Measurements from ENCODE around the gene DDX23. TPM values are rescaled to one million over a fixed set of nuclear protein-coding genes. Genes with fewer than 3 reads are reported as not detected.

The DDX23 gene
- total RNA-seq, 4 donors from 2014 or later = 66.8 to 85.8 (median 73.0) TPM

DNA sequence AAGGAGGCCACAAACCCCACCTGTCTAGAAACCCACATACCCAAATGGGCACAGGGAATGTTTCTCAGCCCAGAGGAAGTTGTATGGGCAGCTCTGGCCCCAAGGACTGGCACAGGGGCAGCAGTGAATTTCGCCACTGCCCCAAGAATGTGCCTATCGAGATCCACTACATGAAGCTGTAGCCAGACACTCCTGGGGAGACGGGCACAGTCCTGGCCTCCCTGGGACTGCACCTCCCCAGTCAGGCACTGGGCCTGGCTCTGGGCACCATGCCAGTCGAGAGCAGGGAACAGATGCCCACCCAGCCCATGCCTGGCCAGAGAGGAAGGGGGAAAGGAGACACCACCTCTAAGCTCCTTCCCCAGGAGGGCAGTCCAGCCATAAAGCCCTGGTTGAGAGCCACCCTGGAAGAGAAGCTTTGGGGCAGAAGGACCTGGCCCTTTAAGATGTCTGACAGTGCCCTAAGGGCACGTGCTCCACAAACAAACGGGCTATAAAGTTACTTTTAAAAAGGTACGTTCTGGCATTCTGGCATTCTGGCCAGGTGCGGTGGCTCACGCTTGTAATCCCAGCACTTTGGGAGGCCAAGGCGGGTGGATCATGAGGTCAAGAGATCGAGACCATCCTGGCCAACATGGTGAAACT lies 71.5 kb downstream of the DDX23 start:
- Histone ChIP-seq H3K27ac (peak overlapping the region in 3 of 4 donors; percentile 45 to 62 (median 59)), H3K4me3 (no peak overlapping the region), H3K4me1 (peaks cover 0 to 43% (median 24%) of the 10 kb centered on the region in 3 donors), H3K9me3 (no peaks in the 10 kb centered on the region), H3K36me3 (peaks cover 0 to 37% of the 10 kb centered on the region in 2 donors), H3K27me3 (no peaks in the 10 kb centered on the region)
- TF ChIP-seq, protein P1, sequence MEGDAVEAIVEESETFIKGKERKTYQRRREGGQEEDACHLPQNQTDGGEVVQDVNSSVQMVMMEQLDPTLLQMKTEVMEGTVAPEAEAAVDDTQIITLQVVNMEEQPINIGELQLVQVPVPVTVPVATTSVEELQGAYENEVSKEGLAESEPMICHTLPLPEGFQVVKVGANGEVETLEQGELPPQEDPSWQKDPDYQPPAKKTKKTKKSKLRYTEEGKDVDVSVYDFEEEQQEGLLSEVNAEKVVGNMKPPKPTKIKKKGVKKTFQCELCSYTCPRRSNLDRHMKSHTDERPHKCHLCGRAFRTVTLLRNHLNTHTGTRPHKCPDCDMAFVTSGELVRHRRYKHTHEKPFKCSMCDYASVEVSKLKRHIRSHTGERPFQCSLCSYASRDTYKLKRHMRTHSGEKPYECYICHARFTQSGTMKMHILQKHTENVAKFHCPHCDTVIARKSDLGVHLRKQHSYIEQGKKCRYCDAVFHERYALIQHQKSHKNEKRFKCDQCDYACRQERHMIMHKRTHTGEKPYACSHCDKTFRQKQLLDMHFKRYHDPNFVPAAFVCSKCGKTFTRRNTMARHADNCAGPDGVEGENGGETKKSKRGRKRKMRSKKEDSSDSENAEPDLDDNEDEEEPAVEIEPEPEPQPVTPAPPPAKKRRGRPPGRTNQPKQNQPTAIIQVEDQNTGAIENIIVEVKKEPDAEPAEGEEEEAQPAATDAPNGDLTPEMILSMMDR (IDR thresholded peaks at IDR 0.05) = no peak
- TF ChIP-seq POLR2AphosphoS5 (IDR thresholded peaks at IDR 0.05) (no peak), POLR2A (IDR thresholded peaks at IDR 0.05) (no peak), EP300 (IDR thresholded peaks at IDR 0.05) (no peak)
- ATAC-seq = no peak
- WGBS, 2 donors (ENCODE audit: low coverage in 1 of 2) = 30% methylated on average over 2 of the region's 11 CpGs; no CpG with 5 or more reads in 1 of the 2 donors

DNA sequence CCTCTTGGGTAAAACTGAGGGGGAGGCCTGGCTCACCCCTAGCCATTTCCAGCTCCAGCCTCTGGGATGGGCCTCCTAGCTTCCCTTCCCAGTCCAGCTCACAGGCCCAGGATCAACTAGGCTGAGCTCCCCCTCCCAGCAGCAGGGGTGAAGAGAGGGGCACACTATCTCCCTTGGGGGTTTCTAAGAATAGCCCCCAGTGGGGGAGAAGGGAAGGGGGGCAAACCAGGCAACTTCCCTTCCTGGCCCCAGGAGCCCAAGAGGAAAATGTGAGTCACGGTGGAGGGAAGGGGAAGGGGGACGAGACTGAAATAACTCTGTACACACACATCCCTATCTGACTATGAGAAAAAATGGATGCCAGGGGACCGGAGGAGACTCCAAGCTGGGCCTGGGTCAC lies 72.1 kb downstream of the DDX23 start:
- Histone ChIP-seq H3K4me1 (peaks cover 0 to 39% (median 24%) of the 10 kb centered on the region in 3 donors), H3K4me3 (no peak overlapping the region), H3K27ac (peak overlapping the region in 3 of 4 donors; percentile 45 to 62 (median 59)), H3K9me3 (no peaks in the 10 kb centered on the region), H3K36me3 (peaks cover 0 to 43% of the 10 kb centered on the region in 2 donors), H3K27me3 (no peaks in the 10 kb centered on the region)
- peak; percentile 32 for TF ChIP-seq POLR2AphosphoS5 (IDR thresholded peaks at IDR 0.05)
- TF ChIP-seq, protein P1 (IDR thresholded peaks at IDR 0.05) = no peak
- no CpG with 5 or more reads among the region's 3 CpGs for WGBS, 2 donors (ENCODE audit: low coverage in 1 of 2)
- peak; percentile 39 for ATAC-seq

Small RNA genes lying within 50 kb of the gene (small RNA-seq; reads per million reads assigned to genes)
- gene RF00019 (0 reads per million in 4 donors), gene RNU6-600P (0 reads per million in 4 donors)

Other genes with a start within 250 kb of the DDX23 start
- 10 to 100 TPM; 39.0 to 49.0 (median 43.7) TPM for gene KANSL2, start 169.9 kb downstream of the DDX23 start, total RNA-seq
- gene CCNT1, start 135.5 kb downstream of the DDX23 start, total RNA-seq = 10 to 100 TPM; 17.9 to 40.3 (median 23.1) TPM
- 10 to 100 TPM; 21.9 to 33.0 (median 29.0) TPM for gene ADCY6, start 63.1 kb downstream of the DDX23 start, total RNA-seq
- 10 to 100 TPM in 3 of 4 donors, 1 to 10 TPM in 1; 9.4 to 39.2 (median 30.1) TPM for gene CACNB3, start 33.7 kb downstream of the DDX23 start, total RNA-seq
- 1 to 10 TPM in 1 of 4 donors, under 1 TPM in 1, not detected in 2; 0.19 to 1.9 TPM for gene RND1, start 13.7 kb upstream of the DDX23 start, total RNA-seq
- 1 to 10 TPM; 3.4 to 8.3 (median 7.1) TPM for gene FKBP11, start 73.3 kb upstream of the DDX23 start, total RNA-seq
- gene ARF3, start 105.3 kb upstream of the DDX23 start, total RNA-seq = 10 to 100 TPM; 52.6 to 91.6 (median 83.1) TPM
- gene WNT10B, start 119.6 kb upstream of the DDX23 start, total RNA-seq = 1 to 10 TPM in 2 of 4 donors, under 1 TPM in 1, not detected in 1; 0.54 to 3.3 (median 1.2) TPM
- gene WNT1, start 126.2 kb upstream of the DDX23 start, total RNA-seq = not detected
- not detected for gene DDN, start 147.2 kb upstream of the DDX23 start, total RNA-seq
- 10 to 100 TPM; 55.9 to 79.9 (median 64.2) TPM for gene PRKAG1, start 166.6 kb upstream of the DDX23 start, total RNA-seq
- gene KMT2D, start 208.6 kb upstream of the DDX23 start, total RNA-seq = 10 to 100 TPM; 23.6 to 75.0 (median 53.8) TPM
- gene RHEBL1, start 217.8 kb upstream of the DDX23 start, total RNA-seq = under 1 TPM in 1 of 4 donors, not detected in 3; 0.35 TPM
- 1 to 10 TPM in 2 of 4 donors, under 1 TPM in 2; 0.54 to 1.2 (median 0.85) TPM for gene DHH, start 242.6 kb upstream of the DDX23 start, total RNA-seq